GM11168 (cell line): ENCODE measurements around the gene KLHL6.

Experiments used
- in situ Hi-C: fragments of 300-500 bp; cut with MboI; formaldehyde crosslinking; loops from one replicate; pipeline ENCODE4 v1.12.0; 2022; ENCODE audit warnings: low sequenced_read_pairs; ENCODE audit not compliant: unreplicated experiment

KLHL6 gene, protein sequence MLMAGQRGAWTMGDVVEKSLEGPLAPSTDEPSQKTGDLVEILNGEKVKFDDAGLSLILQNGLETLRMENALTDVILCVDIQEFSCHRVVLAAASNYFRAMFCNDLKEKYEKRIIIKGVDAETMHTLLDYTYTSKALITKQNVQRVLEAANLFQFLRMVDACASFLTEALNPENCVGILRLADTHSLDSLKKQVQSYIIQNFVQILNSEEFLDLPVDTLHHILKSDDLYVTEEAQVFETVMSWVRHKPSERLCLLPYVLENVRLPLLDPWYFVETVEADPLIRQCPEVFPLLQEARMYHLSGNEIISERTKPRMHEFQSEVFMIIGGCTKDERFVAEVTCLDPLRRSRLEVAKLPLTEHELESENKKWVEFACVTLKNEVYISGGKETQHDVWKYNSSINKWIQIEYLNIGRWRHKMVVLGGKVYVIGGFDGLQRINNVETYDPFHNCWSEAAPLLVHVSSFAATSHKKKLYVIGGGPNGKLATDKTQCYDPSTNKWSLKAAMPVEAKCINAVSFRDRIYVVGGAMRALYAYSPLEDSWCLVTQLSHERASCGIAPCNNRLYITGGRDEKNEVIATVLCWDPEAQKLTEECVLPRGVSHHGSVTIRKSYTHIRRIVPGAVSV

DNA sequence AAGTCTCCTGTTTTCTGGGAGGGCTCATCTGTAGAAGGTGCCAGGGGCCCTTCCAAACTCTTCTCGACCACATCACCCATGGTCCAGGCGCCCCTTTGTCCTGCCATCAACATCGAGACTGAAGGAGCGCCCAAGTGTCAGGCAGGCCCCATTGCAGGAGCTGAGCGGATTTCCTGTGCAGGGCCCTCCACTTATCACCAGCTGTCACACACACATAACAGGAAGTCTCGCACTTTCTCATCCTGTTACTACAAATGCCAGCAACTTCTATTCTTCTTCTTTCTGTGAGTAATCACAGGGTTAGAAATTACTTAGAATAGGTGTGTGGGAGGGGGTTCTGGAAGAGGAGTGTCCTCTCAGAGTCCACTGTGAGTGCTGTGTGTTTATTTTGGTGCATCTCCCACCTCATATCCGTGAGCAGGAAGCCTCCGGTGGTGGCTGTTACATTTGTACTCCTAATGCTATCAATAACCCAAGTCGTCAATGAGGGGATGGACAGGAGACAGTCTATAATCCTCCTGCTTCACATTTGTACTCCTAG lies at the start of gene KLHL6:
Gene KLHL6, minus strand, starts transcription at position 166 of the 541 bp plus-strand sequence. Its CDS starts 53 bp downstream, at position 113.
- in situ Hi-C loops: loop anchor here (10.0 kb wide), 1 partner anchor 81 kb away; no protein-coding TSS in a partner anchor

DNA sequence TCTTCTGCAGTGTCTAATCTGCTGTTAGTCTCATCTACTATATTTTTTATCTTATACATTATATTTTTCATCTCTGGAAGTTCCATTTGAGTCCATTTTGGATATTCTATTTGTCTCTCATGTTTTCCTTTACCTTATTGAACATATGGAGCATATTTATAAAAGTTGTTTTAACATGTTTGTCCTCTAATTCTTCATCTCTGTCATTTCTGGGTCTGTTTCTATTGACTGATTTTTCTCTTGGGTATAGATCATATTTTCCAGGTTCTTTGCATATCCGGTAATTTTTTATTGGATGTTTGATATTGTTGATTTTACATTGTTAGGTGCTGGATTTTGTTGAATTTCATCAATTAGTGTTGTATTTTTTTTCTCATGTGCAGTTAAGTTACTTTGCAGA lies 42.5 kb upstream of the KLHL6 start:
- in situ Hi-C loops: no loop called here

DNA sequence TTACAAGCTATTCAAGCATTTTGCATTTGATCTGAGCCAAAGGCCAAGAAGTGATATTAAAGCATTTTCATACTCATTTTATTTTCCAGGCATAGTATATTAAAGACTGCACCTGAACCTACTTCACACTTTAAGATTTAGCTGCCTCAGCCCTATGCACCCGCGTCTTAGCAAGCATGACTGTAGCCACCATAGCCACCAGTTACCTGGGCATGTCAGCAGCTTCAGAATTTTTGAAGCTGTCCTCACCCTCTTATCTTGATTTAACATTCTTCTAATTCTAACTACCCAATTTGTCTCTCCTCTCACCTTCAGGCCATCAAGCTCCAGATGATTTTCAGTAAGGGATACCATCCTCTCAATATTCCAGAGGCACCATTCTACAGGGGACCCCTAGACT lies 39.1 kb upstream of the KLHL6 start:
- in situ Hi-C loops: no loop called here

DNA sequence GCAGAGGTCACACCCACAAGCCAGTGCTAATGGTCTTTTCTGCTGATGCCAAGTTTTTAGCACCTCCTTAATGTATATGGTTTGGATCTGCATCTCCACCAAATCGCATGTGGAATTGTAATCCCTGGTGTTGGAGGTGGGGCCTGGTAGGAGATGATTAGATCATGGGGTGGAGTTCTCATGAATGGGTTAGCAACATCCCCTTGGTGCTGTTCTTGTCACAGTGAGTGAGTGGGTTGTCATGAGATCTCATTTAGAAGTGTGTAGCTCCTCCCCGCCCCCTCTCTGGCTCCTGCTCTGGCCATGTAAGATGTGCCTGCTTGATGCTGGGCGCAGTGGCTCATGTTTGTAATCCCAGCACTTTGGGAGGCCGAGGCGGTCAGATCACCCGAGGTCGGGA lies 37.3 kb upstream of the KLHL6 start:
- in situ Hi-C loops: no loop called here

DNA sequence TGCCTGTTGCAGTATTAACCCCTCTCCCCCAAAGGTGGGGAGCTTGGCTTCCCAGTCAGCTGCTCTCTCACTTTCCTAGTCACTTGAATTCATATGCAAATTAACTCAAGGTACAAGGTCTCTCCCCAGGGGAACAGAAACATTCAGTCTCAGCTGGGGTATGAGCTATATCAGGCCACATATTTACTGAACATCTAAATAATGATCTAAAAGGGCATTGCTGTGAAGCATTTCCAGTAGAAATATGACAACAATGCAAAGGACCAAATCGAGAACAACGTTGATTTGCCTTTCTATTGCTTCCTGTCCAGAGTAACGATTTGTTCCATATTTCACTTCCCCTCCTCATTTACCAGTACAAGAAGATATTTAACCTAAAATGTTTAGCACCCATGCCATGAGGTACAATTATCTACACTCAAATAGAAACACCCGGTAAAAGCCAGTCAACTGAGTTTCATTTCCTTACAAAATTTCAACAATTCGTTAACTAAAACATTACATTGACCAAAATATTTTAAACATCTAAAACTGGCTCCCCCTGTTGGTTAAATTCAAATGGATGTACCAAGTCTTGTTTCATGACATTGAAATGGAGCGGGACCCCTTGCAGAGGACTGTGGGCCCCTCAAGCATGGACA lies 36.5 kb upstream of the KLHL6 start:
- in situ Hi-C loops: no loop called here

DNA sequence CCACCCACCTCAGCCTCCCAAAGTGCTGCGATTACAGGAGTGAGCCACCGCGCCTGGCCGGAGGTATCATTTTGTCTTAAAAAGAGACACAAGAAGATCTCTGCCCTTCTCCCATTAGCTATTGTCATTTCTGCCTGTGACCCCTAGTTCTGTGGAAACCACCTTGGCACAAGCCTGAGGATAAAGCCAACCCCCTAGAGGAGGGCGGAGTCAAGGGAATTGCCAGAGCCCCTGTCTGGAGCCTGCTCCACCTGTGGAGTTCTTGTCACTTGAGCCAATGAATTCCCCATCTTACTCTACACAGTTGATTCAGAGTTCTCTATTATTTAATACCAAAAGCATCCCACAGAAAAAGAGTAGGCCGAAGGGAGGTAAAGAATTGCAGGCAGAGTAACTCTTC lies 34.9 kb upstream of the KLHL6 start:
- in situ Hi-C loops: no loop called here

DNA sequence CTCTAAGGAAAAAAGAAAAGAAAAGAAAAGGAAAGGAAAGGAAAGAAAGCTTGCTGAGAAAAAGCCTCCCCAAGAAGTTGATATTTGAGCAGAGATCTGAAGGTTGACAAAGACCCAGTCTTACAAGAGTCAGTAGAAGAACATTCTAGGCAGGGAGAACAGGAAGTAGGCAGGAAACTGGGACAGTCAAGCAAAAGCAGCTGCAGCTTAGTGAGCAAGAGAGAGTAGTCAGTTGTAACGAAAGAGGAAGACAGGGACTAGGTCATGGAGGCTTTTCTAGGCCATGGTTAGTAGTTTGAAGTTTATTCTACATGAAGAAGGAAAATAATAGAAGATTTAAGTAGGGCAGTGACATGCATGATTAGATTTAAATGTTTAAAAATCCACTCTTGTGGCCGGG lies 31.8 kb upstream of the KLHL6 start:
- in situ Hi-C loops: no loop called here

DNA sequence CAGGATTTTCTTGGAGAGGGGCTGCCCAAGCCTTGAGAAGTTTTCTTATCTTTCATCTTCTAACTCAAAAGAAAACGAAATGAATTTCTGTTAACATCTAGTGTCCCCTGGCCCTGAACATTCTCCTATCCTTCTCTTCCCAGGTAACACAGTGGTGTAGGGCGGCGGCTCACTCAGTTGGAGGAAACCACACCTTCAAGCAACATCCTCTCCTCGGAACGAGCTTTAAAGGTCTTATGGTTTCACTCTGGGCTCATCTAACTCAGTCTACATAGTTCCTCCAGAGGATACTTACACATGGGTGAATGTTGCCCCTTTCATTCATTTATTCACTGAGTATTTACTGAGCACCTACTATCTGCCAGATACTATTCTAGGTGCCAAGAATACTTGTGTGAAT lies 31.0 kb upstream of the KLHL6 start:
- in situ Hi-C loops: no loop called here

DNA sequence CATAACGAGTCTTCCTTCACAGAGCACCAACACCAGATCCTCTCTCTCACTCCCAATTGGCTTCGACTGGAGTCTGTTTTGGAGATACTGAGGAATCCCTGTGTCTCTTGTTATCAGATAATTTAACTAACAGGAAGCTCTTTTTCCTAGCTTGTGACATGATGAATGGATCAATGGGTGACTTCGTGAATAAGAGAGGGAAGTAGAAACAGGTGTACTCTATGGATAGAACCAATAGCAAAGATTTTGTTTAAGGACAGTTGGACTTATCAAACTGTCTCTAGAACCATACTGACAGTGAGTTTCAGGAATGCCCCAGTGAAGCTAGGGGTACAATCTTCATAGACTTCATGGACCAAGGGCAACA lies 29.4 kb upstream of the KLHL6 start:
- in situ Hi-C loops: no loop called here

DNA sequence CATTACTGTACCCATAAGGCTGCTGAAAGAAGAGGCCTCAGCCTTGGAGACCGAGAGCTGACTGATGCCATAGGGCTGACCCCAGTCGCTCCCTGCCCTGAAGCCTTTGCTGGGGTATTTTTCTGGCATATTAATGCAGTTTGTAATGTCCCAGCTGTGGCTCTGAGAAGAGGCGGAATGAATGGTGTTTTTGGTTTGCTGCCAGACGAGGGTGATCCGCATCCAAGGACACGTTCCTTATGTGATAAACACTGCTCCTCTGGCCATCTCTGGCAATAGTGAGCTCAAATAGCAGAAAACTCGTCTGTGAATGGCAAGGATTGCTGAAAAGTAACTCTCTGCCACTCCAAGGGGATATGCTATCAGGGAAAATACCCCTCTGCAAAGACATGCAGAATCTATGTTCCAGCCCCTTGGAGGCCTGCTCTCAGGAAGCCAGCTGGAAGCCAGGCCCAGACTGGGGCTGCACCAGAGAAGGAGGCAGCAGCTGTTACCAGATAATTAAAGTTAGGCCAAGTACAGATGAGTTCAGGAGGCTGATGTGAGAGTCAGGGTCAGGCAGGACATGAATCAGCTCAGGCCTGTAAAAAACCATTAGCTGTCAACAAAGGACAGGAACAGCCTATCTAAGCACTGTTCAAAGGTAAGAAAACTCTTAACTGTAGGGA lies 28.9 kb upstream of the KLHL6 start:
- in situ Hi-C loops: no loop called here

DNA sequence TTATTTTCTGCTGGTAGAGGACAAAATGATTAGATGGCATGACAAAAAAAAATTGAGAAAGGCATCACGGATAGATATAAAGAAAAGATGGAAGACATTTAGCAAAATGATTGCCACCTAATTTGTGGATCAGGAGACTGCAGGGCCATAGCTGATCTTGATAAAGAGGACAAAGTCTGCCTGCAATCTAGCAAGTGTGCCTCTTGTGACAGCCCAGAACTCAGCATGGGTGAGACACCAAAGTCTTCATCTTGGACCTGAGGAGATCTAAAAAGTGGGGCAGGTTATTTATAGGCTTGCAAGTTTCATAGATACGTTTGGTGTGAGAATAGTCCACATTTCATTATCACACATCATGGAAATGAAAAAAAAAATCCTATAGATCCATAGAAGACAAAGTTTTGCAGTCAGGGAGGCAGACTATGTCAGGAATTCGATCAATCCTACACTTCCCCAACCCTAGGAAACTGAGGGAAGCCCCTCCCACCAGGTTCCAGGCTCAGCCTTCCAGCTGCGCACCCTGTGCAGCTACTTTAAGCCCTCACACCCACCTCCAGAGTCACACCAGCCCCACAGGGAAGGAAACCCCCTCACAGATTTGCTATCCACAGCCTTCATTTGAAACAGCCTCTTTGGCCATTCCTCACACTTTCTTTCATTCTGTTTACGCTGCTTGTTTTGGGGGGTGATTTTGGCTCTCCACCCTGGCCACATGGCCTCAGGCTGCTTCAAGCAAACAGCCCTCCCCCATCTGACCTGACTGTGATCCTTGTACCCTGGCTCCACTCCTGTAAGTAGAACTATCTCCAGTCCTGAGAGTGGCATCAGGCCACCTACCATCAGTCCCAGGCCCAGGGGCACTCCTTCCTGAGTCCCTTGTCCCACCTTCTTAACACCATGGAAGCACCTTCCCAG lies 28.1 kb upstream of the KLHL6 start:
- in situ Hi-C loops: no loop called here

DNA sequence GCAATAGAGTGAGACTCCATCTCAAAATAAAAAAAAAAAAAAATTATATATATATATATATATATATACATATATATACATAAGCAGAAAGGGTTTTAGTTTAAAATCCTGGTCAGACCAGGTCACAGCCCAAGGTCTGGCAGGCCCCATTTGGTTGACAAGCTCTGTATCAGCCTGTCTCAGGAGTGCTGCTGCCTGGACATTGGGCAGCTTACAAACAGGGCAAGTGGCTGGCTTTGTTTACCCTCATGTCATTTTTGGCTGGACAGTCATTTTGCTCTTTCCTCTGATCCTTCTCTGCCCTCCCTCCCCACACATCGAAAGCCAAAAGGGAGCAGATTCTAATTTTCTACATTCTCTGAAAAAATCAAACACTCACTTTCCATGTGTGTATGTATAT lies 26.7 kb upstream of the KLHL6 start:
- in situ Hi-C loops: no loop called here

DNA sequence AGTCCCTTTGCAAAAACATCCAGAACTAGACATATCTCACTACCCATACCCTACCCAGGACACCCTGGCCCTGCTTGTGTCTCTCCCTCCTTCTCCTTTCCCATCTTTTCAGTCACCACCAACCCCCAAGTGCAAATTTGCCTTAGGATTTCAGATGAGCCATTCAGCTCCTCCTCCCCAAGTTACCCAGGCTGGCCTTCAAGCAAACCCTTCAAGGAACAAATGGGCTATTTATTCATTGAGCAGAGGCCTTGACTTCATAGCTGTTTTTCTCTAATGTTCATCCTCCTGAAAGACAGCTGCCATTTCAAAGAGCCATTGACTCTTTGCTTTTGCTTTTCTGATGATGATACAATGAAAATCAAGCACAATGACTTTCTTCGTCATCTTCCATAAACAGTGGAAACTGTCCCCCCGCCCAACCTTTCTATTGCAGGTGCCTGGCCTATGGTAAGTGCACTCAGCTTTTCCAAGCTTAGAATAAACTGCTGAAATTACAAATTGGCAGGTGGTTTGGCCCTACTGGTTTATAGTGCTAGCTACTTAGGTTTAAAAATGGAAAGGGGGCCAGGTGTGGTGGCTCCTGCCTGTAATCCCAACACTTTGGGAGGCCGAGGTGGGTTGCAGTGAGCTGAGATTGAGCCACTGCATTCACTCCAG lies 26.1 kb upstream of the KLHL6 start:
- in situ Hi-C loops: no loop called here

DNA sequence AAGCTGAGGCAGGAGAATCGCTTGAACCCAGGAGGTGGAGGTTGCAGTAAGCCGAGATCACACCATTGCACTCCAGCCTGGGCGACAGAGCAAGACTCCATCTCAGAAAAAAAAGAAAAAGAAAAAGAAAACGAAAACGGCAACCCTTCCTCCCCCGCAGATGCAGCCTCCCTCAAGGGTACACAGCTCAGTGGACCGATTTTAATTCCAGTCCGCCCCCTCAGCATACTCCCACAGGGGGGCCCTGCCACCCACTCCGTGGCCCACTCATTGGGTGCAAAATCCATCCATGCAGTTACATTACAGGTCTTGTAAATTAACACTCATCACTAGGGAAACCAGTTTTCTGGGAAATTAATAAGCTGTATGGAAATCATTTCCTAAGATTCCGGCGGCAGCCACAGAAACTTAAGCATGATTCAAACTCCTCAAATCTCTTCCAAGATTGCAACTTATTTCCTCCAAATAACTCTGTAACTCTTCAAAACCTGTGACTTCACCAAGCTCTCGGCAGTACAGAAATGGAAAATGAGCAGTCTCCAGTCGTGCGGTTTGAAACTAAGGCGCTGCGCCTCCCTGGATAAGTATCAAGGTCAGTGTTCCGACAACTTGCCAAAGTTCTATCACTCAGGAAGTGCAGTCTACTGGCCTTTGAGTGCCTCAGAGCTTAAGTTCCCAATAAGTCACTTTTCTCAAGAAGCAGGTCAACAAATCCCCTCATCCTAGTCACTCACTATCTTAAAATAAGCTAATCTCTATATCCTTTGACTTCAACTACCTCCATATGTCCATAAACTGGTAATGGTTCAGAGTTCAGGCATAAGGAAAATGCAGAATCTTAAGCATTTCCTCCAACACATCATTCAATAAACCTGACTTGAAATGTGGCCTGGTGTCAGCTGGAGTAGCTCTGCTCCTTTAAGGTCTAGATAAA lies 24.7 kb upstream of the KLHL6 start:
- in situ Hi-C loops: no loop called here

DNA sequence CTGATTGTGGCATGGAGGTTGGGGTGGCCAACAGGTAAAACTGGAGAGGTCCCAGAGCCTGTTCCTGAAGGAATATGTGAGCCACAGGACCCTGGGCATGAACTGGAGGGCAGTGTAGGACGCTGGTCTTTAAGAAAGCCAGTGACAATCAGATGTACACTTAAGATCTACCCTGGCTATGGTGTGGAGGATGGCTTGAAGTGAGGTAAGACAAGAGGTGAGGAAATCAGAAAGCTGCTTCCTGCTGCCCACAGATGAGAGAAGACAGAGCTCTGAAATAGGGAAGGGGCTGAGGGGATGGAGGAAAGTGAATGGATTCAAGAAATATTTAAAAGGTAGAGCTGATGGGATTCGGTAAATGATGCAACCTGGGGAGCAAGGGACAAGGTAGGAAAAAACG lies 22.7 kb upstream of the KLHL6 start:
- in situ Hi-C loops: no loop called here

DNA sequence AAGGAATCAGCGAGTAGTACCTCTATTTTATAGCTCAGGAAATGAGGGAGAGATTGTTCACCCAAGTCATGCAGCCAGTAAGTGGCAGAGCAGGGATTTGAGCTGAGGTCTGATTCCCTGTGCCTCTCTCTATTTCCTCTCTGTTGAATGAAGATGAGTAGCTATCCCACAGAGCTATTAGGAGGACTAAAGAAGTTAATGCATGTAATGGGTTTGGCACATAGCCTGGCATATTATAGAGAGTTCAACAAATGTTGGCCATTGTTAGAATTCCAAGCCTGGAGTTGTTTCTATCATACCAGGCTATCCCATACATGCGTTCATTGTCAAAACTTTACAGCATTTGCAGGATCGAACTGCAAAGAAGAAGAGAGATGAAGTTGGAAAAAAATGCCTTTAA lies 21.8 kb upstream of the KLHL6 start:
- in situ Hi-C loops: no loop called here

DNA sequence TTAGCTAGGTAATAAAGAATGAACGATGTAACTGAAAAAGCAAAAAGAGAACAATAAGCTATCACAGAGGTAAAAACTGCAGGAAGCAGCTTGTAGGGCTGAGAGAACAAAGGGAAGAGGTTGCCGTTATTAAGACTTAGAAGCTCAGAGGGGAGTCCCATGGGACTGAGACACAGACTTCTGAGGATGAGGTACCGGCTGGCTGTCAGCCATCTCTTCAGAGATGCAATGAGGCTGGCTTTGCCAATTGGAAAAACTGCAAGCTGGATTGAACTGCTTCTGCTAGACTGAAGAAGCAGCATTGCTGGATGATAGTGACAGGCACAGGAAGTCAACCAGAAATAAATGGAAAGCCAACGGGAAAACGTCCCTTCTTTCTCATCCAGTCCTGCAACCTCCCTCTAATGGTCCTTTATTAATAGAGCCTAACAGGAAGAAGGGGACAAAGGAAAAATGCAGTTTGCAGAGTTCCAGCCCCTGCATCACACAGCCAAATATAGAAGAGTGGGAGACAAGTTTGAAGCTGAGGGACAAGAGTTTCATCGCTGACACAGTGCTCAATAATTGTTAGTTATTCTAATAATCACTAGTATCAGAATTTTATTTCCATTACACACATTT lies 21.1 kb upstream of the KLHL6 start:
- in situ Hi-C loops: no loop called here

DNA sequence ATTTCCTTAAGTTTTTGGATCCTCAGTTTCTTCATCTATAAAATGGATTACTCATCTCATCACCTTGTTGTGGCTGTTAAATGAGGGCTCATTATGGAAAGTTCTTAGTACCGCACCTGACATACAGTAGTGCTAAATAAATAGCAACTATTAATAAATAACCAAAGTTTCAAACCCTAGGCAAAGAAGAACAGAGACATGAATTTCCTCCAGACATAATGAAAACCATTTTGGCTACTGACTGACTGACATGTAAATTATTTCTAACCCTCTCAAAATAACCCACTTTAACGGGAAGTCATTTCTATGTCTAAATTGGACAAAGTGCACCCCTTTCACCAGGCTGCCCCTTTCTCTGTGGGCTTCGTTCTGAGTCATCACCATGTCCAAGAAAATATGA lies 17.4 kb upstream of the KLHL6 start:
- in situ Hi-C loops: no loop called here
